OCI-M2 (cell line): Measurements from ENCODE around the gene C9.
"Not testable (repeated sequence)": the region's sequence is repeated elsewhere in the genome, so short reads cannot be mapped to it uniquely, and the experiment has no call there.

Experiments
- DNase-seq: peaks from one replicate; lab custom pipeline; 2025; ENCODE audit not compliant: unreplicated experiment; lab: John Stamatoyannopoulos, UW

Gene C9

DNA sequence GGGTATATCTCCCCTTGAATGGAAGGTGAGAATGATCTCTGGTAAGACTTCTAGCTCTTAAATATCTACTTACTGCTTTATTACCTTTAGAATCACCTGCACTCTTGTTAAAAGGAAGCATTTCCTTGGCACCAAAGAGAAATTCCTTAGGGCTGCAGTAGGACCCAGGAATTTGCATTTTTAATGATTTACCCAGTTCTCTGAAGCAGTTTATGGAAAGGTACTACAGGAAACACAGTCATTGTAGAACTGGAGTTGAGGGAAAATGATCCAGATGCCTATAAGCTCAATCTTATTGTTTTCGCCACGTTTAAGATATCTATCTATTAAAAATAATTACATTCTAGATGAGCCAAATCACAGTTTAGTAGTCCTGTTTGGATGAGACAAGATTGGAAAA, 9.5 kb upstream of the C9 start:
- DNase-seq = no peak

DNA sequence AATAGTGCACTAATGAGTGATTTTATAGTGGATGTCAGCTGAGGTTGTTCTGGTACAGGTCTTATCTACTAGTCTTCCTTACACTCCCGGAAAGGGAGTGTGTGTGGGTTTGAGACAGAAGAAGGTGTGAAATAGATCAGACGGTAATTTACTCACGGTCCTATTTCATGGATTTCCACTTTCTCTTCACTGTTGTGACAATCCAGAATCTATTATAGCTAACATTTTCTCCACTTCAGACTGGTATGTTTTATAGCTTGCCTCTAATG, 7.0 kb upstream of the C9 start:
- no peak for DNase-seq

DNA sequence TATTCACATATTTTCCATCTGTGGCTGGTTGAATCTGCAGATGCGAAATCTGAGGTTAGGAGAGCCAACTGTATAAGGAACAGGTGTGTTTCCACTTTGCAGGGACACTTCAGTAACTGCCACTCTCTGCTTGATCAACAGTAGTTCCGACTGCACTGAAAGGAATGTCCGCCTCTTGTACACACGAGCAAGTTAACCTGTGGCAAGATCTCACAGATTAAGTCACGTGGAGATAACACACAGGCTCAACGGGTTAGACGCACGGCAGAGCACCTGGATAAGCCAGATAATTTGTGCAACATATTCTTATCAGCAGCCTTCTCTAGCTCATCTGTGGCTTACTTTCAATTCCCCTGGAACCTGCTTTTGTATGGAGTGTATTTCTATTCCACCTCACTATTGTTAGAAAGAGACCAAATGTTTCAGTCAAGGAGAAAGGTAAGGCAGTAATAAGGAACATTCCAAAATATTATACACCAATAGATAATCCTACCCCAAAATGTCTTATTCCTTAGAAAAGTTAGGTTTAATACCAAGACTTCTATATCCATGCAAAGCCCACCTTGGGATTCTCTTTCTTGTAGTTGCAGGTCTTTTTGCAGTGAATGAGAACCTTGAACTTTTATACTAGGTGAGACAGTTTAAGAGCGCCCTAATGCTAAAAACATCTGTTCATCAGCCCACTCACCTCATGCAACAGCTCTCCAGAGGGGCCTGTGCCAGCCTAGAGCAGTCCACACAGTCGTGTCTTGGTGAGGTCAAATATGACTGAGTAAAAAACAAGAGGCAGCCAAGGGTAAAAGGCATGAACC, 6.5 kb upstream of the C9 start:
- no peak for DNase-seq

DNA sequence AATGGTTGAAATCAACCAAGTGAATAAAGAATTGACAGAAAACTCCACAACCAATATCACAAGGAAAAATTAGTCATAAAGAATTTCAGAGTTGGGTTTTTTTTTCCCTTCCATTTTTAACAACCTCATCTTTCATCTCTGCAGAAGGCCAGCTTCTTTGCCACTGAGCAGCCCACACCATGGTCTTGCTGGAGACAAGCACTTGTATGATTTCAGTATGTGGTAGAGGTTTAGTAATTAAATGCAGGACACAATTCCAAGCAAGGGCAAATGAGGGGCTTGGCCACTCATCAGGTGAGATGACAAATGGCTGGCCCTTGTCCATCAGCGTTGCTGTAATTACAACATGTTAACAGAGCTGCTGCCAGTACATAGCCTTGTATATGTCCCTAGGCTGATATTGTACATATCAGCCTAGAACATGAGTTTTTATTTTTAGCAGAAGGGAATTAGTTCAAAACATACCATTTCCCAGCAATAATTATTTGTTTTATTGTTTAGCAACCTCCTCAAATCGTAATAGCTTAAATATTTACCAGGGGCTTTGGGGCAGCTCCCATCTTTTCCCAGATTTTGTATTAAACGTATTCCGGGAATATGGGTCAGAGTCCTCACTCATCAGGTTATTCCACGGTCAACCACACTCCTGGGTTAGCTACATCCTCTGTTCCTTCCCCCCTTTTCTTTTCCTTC, 5.0 kb upstream of the C9 start:
- DNase-seq = no peak

DNA sequence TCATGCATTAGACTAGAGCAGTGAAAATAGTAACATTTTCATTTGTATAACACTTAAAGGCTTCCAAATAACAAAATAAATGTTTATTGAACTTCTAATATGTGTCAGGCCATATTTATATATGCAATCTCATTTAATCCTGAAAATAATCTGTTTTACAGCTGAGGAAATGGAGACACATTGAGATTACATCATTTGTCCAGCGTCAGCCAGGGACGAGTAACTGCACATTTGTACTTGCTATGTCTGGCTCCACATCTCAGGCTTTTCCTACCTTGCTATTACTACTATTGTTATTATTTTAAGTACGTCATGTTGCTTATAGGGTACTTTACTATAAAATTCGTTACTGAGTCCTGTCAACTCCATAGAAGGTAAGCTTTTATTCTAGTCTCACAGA, 3.8 kb upstream of the C9 start:
- DNase-seq = no peak

DNA sequence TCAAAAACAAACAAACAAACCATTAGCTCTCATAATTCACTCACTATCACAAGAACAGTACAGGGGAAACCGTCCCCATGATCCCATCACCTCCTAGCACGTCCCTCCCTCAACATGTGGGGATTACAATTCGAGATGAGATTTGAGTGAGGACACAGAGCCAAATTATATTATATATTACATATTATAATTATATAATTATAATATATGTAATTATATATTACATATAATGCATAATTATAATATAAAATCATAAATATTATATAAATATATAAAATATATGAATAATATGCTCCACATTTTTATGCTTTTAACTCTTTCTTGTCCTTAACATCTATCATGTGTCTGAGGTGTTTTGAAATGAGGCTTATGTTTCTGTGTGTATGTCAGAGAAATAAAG, 3.4 kb upstream of the C9 start:
- DNase-seq = no peak

DNA sequence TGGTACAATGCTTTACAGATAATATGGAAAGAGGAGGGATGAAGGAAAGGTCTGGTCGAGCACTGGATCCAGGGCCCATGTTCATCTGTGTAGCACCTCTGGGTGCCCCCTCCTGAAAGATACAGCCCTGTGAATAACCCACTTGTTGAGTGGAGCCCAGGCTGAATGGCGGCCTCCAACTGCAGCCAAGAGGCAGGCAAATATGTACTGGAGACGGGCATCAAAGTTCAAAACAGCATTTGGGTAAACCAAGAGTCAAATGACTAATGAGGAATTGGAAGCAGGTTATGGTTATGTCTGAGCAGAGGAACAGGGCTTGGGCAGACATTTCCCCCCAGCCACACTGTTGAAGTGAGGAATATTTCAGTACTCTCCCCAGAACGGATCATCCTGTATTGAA, 1.1 kb downstream of the C9 start:
- no peak for DNase-seq

DNA sequence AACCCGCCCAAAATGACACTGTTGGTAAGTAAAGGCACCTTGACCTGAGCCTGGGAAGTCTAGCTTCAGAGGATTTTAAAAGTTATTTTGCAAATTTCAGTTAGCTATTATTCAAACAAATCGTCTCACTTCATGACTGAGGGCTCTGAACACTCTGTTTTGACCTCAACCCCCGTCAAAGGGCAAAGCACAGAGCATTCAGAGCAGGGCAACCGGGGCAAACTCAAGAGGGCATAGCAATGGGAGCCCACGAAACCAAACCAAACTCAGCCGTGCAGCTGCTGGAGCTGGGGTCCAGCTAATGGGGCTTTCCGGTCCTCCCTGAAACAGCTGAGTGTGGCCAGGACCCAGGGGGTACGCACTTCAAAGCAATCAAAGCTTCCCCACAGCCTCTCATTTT, 1.6 kb downstream of the C9 start:
- no peak for DNase-seq

DNA sequence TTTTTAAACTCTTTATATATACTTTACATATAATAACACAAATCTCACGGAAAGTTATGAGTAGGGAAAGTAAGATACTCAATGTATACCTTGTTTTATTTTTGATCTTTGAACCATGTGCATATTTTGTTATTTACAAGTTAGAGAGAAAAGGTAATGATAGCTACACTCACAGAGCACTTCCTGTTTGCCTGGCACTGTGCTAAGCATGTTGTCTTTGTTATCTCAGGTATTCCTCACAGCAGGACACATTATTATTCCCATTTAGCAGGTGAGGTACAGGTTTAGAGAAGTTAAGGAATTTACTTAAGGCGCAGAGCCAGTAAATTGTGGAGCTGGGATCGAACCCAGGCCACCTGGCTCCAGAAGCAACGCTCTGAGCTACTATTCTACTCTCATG, 3.0 kb downstream of the C9 start:
- DNase-seq = no peak

DNA sequence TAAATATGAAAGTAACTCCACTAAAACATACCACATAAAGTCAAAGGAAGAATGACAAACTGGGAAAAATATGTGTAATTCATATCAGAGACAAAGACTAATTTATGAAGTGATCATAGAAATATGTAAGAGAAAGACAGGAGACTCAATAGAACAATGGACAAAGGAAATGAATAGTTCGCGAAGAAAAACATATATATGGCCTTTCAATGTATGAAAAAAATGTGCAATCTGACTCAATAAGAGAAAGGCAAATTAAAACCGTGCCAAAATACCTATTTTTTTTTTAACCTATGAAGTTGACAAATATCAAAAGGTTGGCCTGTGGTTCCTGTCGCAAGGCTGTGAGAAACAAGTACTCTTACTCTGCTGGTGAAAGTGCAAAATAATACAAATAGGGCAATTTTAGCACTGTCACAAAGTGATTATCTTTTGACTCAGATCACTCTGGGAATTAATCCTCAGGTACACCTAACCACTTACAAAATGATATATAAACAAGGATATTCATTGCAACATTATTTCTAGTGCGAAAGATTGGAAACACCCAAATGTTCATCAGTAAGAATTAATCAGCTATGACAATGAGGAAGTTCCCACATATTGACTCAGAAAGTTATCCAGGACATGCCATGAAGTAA, 3.7 kb downstream of the C9 start:
- DNase-seq = no peak

DNA sequence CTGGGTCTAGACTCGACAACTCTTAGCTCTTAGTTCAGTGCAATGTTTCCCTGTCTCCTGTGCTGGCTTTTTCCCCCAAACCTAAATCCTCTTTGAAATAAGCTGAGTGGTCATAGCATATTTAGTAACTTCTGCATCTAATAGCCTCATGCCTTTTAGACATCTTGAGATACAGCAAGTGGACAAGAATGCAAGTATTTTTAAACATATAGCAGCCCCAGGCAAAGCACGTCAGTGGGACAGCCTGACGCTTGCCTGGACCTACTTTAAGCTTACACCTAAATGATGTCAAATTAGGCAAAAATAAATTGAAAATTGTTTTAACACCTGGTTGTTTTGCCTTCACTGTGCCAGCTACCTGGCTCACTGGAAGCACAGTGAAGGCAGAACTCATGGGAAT, 8.0 kb downstream of the C9 start:
- no peak for DNase-seq

DNA sequence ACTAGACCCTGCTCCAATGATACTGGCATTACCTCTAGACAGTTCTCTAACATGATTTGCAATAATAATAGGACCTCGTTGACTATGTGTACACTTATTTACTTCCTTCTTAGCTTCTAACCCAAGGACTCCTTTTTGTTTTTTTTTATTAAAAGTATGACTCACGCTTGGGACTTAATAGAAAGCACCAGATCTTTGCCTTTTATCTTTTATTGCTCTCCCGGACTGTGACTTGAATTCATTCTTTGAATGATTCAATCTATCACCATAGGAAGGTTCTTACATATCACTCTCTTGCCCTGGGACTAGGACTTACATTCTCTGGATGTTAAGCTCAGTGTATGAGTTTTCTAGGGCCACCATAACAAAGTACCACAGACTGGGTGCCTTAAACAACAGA, 9.0 kb downstream of the C9 start:
- no peak for DNase-seq

DNA sequence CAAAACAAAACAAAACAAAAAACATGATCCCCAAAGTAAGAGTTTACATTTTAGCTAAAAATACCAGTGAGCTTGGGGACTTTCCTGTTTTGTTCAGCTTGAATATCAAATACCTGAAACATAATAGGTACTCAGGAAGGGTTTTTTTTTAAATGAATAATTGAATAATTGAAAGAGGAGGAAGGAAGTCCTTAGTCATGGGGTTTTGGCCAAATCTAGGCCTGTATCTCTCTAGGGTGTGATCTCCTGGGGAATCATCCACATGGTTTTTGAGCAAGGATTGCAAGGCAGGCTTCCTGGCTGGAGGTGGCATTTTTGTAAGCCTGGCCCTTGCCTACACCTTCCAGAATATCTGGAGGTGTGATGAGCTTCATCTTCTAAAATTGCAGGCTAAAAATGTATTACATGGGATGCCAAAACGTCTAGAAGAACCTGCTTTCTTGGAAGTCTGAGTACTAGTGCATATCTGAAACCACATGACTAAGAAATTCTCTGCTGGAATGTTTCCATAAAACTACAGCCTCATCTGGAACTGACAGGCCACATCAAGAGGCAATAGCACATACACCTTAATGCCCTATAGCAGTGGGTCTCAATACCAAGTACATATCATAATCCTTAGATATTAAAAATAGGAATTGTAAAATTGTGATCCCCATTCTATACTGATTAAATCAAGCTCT, 10.4 kb downstream of the C9 start:
- no peak for DNase-seq

DNA sequence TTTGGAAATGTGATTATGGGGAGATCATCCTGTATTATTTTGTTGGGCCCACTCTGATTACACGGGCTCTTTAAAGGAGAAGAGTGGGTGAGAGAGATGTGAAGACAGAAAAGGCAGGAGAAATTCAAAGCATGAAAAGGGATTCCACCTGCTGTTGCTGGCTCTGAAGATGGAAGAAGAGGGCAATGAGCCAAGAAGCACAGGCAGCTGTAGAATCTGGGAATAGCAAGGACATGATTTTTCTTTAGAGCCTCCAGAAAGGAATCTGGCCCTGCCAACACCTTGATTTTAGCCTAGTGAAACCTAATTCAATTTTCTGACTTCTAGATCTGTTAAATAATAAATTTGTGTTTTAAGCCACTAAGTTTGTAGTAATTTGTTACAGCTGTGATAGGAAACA, 11.3 kb downstream of the C9 start:
- no peak for DNase-seq

DNA sequence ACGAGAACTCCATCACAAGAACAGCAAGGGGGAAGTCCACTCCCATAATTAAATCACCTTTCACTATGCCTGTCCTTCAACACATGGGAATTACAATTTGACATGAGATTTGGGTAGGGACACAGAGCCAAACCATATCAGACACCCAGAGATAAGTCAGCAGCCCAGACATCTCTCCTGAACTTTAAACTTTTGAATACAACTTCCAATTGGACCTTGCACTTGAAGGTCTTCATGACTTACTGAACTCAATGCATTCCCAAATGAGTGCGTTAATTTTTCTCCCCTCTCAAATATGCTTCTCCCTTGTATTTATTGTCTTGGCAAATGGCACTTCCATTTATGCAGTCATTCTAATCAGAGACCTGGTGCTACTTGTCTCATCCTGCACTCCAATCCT, 12.1 kb downstream of the C9 start:
- DNase-seq = no peak

DNA sequence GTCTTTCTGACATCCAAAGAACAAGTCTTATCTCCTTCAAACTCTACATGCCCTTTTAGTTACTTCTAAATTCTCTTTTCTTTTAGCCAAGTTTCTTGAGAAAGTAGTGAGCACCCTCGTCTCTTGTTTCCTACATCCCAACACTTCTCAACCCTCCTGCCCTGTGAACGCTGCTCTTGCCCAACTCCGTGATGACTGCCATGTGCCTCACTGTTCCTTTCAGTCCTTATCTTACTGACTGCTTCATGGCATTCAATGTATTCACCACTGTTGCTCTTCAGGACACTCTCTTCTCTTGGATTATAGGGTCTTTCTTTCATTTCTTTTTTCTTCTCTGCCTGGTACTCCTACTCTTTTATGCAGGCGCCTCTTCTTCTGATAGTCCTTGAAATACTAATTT, 14.8 kb downstream of the C9 start:
- DNase-seq = no peak

DNA sequence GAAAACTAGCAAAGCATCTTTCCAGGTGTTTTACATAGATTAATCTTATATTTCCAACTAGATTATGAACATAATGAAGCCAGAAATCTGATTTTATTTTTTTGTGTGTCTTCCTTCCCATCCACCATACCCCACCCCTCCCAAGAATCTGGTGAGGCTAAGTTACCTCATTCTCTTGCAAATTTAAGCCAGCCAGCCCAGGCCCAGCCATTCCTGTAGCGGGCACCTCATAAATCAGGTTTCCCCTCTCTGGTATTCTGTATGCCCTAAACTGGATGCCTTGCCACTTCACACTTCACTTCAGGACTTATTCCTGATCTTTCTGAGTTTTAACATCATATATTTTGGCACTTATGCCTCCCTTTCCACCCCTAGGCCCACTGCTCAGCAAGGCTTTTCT, 21.8 kb downstream of the C9 start:
- no peak for DNase-seq

DNA sequence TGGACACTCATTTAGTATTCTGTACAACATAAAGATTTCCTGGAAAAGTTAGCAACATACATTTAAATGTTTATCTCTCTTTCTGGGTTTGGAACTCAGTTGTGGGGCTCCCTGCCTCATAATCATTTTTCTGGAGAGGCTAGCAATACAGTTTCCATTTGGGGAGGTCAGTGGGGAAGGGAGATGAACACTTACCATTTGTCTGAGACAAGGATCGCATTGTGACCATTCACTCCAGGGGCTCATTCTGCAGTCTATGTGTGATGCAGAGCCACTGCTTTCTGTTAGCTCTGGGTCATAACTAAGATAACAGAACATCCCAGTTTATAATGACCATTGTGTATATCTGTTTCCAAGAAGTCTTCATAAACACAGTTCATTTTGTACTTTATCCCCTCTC, 22.4 kb downstream of the C9 start:
- DNase-seq = no peak

DNA sequence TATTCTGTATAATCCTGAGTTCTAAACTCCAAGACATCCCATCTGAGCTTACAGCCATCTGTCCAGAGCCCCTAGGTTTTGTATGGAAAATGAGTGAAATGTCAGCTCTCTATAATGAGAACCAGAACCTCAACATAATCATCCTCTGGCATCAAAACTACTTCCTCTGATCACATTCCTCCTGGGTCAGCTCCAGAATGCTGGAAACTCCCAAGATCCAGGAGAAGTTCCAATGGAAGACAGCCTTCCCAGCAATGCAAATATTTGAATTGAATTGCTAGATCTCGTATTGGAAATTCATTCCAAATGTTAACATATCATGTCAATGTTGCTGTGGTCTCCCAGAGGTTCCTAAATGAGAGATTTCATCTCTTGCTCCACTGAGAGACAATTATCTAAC, 23.8 kb downstream of the C9 start:
- no peak for DNase-seq

DNA sequence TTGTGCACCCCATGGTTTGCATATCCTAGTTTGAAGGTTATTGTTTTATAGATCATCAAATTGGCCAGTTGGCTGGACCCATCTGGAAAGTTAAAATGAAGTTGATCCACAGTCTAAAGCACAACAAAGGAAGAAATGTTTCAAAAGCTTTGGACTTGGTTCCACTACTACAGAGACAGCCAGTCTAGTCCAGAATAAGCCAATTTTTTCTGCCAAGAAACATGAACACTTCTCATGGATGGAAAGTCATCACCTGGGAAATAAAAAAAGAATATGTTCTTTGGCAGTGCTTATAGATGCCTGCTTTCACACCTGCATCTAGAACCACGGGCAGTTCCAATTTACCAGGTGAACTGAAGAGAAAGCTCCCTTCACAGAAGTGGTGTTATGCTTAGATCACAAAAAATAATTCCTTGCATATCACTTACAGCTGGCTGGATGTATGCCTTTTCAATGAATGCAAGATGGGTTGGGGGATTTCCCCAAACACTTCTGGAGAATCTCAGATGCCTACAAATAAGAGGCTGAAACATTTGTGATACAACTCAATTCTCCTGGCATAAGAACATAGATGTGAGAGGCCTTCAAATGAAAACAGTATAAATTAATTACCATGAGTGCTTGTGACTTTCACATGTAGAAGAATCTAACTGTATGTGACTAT, 26.9 kb downstream of the C9 start:
- DNase-seq = no peak

DNA sequence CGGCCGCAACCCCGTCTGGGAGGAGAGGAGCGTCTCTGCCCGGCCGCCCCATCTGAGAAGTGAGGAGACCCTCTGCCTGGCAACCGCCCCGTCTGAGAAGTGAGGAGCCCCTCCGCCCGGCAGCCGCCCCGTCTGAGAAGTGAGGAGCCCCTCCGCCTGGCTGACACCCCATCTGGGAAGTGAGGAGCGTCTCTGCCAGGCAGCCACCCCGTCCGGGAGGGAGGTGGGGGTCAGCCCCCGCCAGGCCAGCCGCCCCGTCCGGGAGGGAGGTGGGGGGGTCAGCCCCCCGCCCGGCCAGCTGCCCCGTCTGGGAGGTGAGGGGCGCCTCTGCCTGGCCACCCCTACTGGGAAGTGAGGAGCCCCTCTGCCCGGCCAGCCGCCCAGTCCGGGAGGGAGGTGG, 30.0 kb downstream of the C9 start:
- not testable (repeated sequence) for DNase-seq

DNA sequence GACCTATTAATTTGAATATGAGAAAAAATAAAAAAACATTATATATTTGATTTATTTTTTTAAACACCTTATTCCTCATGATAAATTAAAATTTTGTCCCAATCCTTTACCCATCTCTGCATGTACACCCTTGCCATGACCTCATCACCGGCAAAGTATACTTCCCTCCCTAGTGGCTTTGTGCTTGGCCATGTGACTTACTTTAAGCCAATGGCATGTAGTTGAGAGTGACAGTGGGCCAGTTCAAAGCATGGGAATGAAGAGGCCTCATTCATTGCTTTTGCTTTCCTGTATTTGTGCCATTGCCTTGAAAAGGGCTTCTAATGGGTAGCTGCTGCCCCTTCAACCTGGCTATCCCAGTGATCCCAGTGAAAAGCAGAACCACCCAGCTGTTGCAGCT, 31.2 kb downstream of the C9 start:
- no peak for DNase-seq
